ENCODE results near the gene TIGD7. TPM values are rescaled to one million over a fixed set of nuclear protein-coding genes. Genes with fewer than 3 reads are reported as not detected.

TIGD7 gene
- total and polyA plus RNA-seq, 2 of the 8 experiments (the other 6 are each of a cell fraction or from before 2014, with no cell fraction given): 3.0 to 8.9 TPM

DNA sequence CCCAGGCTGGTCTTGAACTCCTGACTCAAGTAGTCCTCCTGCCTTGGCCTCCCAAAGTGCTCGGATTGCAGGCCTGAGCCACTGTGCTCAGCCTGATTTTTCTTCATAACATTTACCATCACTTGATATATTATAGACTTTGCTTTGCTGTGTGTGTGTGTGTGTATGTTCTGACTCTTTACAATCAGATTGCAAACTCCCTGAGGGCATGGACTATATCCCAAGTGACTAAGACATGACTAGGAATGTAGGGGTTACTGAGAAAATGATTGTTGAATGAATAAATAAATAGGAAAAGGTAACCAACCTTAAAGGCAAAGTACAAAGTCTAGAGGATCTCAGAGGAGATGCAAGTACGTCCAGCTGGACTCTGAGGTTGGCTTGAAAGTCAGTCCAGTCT, 40.8 kb upstream of the TIGD7 start:
- 57% methylated on average over 2 of the region's 2 CpGs; no CpG with 5 or more reads in 1 of the 2 experiments for WGBS, 2 experiments (ENCODE audit: extremely low coverage in 1 of 2, insufficient coverage in 1 of 2, insufficient read length in 1 of 2, insufficient replicate concordance in 2 of 2, low coverage in 1 of 2, low lambda C conversion rate in 2 of 2, missing lambda C conversion rate in 1 of 2)
- H3K23me2 ChIP-seq (ENCODE audit: low read depth, low read length): no peaks in the 10 kb centered on the region
- CTCF ChIA-PET (ENCODE audit: partially characterized antibody): no interaction called here

More for the DNA sequence above, 40.8 kb upstream of the TIGD7 start:
- no peaks in the 10 kb centered on the region for H3K79me2 ChIP-seq (ENCODE audit: control insufficient read depth in 1 of 2, insufficient read depth in 2 of 2, low read length in 2 of 2)
- no peaks in the 10 kb centered on the region for H4K20me1 ChIP-seq (replicated peaks in 1 of 2; ENCODE audit: control insufficient read depth in 1 of 2, insufficient read depth in 2 of 2, low read length in 2 of 2)
- no peak overlapping the region for H4K91ac ChIP-seq (replicated peaks; ENCODE audit: insufficient read length, low read length)
- H3K18ac ChIP-seq (ENCODE audit: extremely low read depth, low read length): no peak overlapping the region
- no peak overlapping the region for H3K56ac ChIP-seq (replicated peaks; ENCODE audit: insufficient read length, low read depth, low read length)
- H3K4me1 ChIP-seq (replicated peaks in 1 of 4; ENCODE audit: control insufficient read depth in 3 of 4, insufficient read depth in 4 of 4, low read length in 3 of 4): no peaks in the 10 kb centered on the region
- no peak overlapping the region for H3K14ac ChIP-seq (ENCODE audit: insufficient read length)
- H3K79me1 ChIP-seq (ENCODE audit: low read depth, low read length): no peaks in the 10 kb centered on the region
- H3K4ac ChIP-seq (replicated peaks; ENCODE audit: insufficient read length, low read depth, low read length): no peak overlapping the region
- no peak overlapping the region for H4K8ac ChIP-seq (ENCODE audit: extremely low read depth, insufficient read depth, low read length)
- no peak overlapping the region for H3K9ac ChIP-seq (replicated peaks in 1 of 4; ENCODE audit: extremely low read depth in 1 of 4, low read depth in 3 of 4, low read length in 3 of 4)
- FAIRE-seq: no peak
- H3K36me3 ChIP-seq (ENCODE audit: control insufficient read depth in 2 of 4, insufficient read depth in 4 of 4, low read length in 3 of 4): no peaks in the 10 kb centered on the region
- H2BK120ac ChIP-seq (replicated peaks; ENCODE audit: low read depth, low read length): no peak overlapping the region
- H3K27me3 ChIP-seq (replicated peaks in 1 of 4; ENCODE audit: control insufficient read depth in 3 of 4, extremely low read depth in 1 of 4, insufficient read depth in 3 of 4, low read length in 3 of 4): no peaks in the 10 kb centered on the region
- TF ChIP-seq E2F6 (IDR thresholded peaks at IDR 0.05) (no peak), MAFK (IDR thresholded peaks at IDR 0.05; ENCODE audit: low read depth, low read length) (no peak), KDM5A (IDR thresholded peaks at IDR 0.05; ENCODE audit: low read length) (no peak), CHD1 (IDR thresholded peaks at IDR 0.05; ENCODE audit: low read depth, low read length) (no peak), SAP30 (IDR thresholded peaks at IDR 0.05; ENCODE audit: insufficient read depth, insufficient replicate concordance, low read length) (no peak), TBP (IDR thresholded peaks at IDR 0.05; ENCODE audit: low read depth, low read length) (no peak), GTF2F1 (IDR thresholded peaks at IDR 0.05; ENCODE audit: borderline replicate concordance, low read depth, low read length) (no peak), CEBPB (IDR thresholded peaks at IDR 0.05; ENCODE audit: low read depth, low read length) (no peak), RFX5 (IDR thresholded peaks at IDR 0.05; ENCODE audit: borderline replicate concordance, low read depth, low read length) (no peak)
- no peak overlapping the region for H2BK15ac ChIP-seq (ENCODE audit: low read length)
- H2AK5ac ChIP-seq (ENCODE audit: low read depth, low read length): no peak overlapping the region
- peaks cover 16 to 31% of the 10 kb centered on the region in 2 experiments for H3K9me3 ChIP-seq (ENCODE audit: insufficient read depth in 2 of 2, low read depth in 1 of 2, low read length in 1 of 2)
- no peak overlapping the region for H3K4me3 ChIP-seq (ENCODE audit: extremely low read depth in 1 of 4, insufficient read depth in 2 of 4, low read depth in 3 of 4, low read length in 4 of 4)
- no peak overlapping the region for H2BK5ac ChIP-seq (ENCODE audit: low read depth, low read length)
- H2BK20ac ChIP-seq (ENCODE audit: low read length): no peak overlapping the region
- no peak overlapping the region for H3K4me2 ChIP-seq (ENCODE audit: insufficient read depth in 1 of 2, low read depth in 2 of 2, low read length in 2 of 2)
- no peak overlapping the region for H3K27ac ChIP-seq (ENCODE audit: low read depth, low read length)
- H4K5ac ChIP-seq (ENCODE audit: insufficient read length, low read depth, low read length): no peak overlapping the region
- no peak overlapping the region for H2AFZ ChIP-seq (ENCODE audit: low read length)
- no peak overlapping the region for H2BK12ac ChIP-seq (ENCODE audit: low read depth, low read length)
- POLR2A ChIA-PET (ENCODE audit: partially characterized antibody): no interaction called here
- H3K23ac ChIP-seq (ENCODE audit: insufficient read length): no peak overlapping the region
- no peak for DNase-seq (ENCODE audit: low read depth in 1 of 2, low spot score in 2 of 2)
